Panc1 (cell line): Measurements from ENCODE around the gene PLEKHG4B.

ENCODE experiments used
- TCF7L2 ChIP-seq: IDR thresholded peaks from 2 replicates; pipeline ENCODE4 v1.6.1; 2011; ENCODE audit warnings: mild to moderate bottlenecking, low read depth, low read length, inconsistent platforms
- TF ChIP-seq, protein P1 (sequence below): fragments of 450-650 bp; IDR thresholded peaks from 2 replicates; pipeline ENCODE4 v1.5.1; 2017; ENCODE audit warnings: mild to moderate bottlenecking

DNA sequence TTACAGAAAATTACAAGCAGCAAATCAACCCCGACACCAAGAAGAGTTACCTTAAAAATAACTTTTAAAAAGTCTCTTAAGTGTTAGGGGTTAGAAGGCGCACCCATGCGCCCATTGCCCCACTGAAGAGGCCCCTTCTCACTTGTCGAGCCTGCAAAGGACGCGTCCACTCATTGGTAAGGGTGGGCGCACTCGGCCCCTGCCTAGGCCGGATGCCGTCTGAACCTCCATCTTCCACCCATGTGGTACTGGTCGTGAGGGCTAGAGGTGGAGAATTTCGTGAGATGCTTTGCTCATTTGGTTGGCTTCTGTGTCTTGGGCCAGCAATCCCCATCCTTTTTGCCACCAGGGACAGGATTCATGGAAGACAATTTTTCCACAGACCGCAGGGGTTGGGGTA, 71.9 kb downstream of the PLEKHG4B start:
- TF ChIP-seq TCF7L2: no peak
- TF ChIP-seq, protein P1, sequence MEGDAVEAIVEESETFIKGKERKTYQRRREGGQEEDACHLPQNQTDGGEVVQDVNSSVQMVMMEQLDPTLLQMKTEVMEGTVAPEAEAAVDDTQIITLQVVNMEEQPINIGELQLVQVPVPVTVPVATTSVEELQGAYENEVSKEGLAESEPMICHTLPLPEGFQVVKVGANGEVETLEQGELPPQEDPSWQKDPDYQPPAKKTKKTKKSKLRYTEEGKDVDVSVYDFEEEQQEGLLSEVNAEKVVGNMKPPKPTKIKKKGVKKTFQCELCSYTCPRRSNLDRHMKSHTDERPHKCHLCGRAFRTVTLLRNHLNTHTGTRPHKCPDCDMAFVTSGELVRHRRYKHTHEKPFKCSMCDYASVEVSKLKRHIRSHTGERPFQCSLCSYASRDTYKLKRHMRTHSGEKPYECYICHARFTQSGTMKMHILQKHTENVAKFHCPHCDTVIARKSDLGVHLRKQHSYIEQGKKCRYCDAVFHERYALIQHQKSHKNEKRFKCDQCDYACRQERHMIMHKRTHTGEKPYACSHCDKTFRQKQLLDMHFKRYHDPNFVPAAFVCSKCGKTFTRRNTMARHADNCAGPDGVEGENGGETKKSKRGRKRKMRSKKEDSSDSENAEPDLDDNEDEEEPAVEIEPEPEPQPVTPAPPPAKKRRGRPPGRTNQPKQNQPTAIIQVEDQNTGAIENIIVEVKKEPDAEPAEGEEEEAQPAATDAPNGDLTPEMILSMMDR: no peak
